Activated CD8-positive, alpha-beta T cell treated with anti-CD3 and anti-CD28 coated beads for 36 hours (primary cell): ENCODE results near the gene PIK3AP1. TPM values are rescaled to one million over a fixed set of nuclear protein-coding genes. Genes with fewer than 3 reads are reported as not detected.

Experiments
- ATAC-seq: fragments of 200-7000 bp; cut with Tn5 transposase; one replicate; pipeline ENCODE4 v1.10.0; 2021; ENCODE audit warnings: mild to moderate bottlenecking, moderate library complexity
- CTCF ChIA-PET: fragments of 350-600 bp; sonication (Branson Sonifier 250); formaldehyde crosslinking; loops from one replicate; lab custom pipeline; 2021; ENCODE audit warnings: antibody characterized with exemption; lab: Charles Lee
- POLR2A ChIA-PET: fragments of 350-600 bp; sonication (Branson Sonifier 250); formaldehyde crosslinking; loops from one replicate; lab custom pipeline; 2021; ENCODE audit warnings: antibody characterized with exemption; lab: Charles Lee
- DNase-seq: peaks from one replicate; pipeline ENCODE4 v3.0.0-alpha.2; 2020
- H3K27ac Mint-ChIP-seq: one replicate; pipeline ENCODE4 v1.8.0; 2021; ENCODE audit warnings: mild to moderate bottlenecking, mixed read lengths
- H3K27me3 Mint-ChIP-seq: one replicate; pipeline ENCODE4 v1.8.0; 2021; ENCODE audit warnings: mixed read lengths
- H3K36me3 Mint-ChIP-seq: one replicate; pipeline ENCODE4 v1.8.0; 2021; ENCODE audit warnings: low read depth, mixed read lengths
- H3K4me1 Mint-ChIP-seq: one replicate; pipeline ENCODE4 v1.8.0; 2021; ENCODE audit warnings: low read depth, mixed read lengths
- H3K4me3 Mint-ChIP-seq: one replicate; pipeline ENCODE4 v1.8.0; 2021; ENCODE audit warnings: mild to moderate bottlenecking, moderate library complexity, mixed read lengths
- H3K9me3 Mint-ChIP-seq: one replicate; pipeline ENCODE4 v1.8.0; 2021; ENCODE audit warnings: mixed read lengths
- CTCF ChIP-seq: fragments of 200-600 bp; IDR thresholded peaks from one replicate; pipeline ENCODE4 v1.8.0; 2022; ENCODE audit warnings: antibody characterized with exemption, mild to moderate bottlenecking
- intact Hi-C: fragments of 100-400 bp; cut with micrococcal nuclease; formaldehyde crosslinking; loops from one replicate; pipeline ENCODE4 v1.10.0; 2022
- total RNA-seq, 2 experiments: library from RNA; stranded (reverse); gene quantifications; one replicate each; pipeline ENCODE4 v1.2.3, GENCODE V29; 2021

The PIK3AP1 gene
- total RNA-seq, 2 experiments from 2014 or later = 4.1 to 4.7 TPM

GRCh38 chr10:96606216-96606615, 114.1 kb downstream of the PIK3AP1 start:
- no peak for TF ChIP-seq CTCF
- H3K36me3 Mint-ChIP-seq = no peaks in the 10 kb centered on the region
- no peak overlapping the region for H3K4me3 Mint-ChIP-seq
- CTCF ChIA-PET = no interaction called here
- H3K9me3 Mint-ChIP-seq = no peaks in the 10 kb centered on the region
- no peak overlapping the region for H3K27ac Mint-ChIP-seq
- peaks cover 9% of the 10 kb centered on the region for H3K4me1 Mint-ChIP-seq
- no peak for DNase-seq
- H3K27me3 Mint-ChIP-seq = no peaks in the 10 kb centered on the region
- POLR2A ChIA-PET = no interaction called here
- intact Hi-C loops = no loop called here
- no peak for ATAC-seq

- H3K27ac Mint-ChIP-seq = no peak overlapping the region
- no peaks in the 10 kb centered on the region for H3K4me1 Mint-ChIP-seq
- TF ChIP-seq CTCF = no peak
- ChIA-PET CTCF (no interaction called here), POLR2A (interaction anchor here (0.5 kb wide), 1 partner anchor 41 kb away, joined by 3 read pairs; no protein-coding TSS in a partner anchor)
- DNase-seq = no peak
- no peaks in the 10 kb centered on the region for H3K27me3 Mint-ChIP-seq
- H3K9me3 Mint-ChIP-seq = no peaks in the 10 kb centered on the region
- intact Hi-C loops = no loop called here
- H3K4me3 Mint-ChIP-seq = no peak overlapping the region
- ATAC-seq = no peak
- no peaks in the 10 kb centered on the region for H3K36me3 Mint-ChIP-seq
Observed at GRCh38 chr10:96600337-96600736, 120.0 kb downstream of the PIK3AP1 start.

GRCh38 chr10:96598846-96599245, 121.5 kb downstream of the PIK3AP1 start:
- H3K27me3 Mint-ChIP-seq = no peaks in the 10 kb centered on the region
- peaks cover 3% of the 10 kb centered on the region for H3K36me3 Mint-ChIP-seq
- H3K27ac Mint-ChIP-seq = no peak overlapping the region
- ATAC-seq (no peak), DNase-seq (no peak)
- no peak for TF ChIP-seq CTCF
- H3K4me3 Mint-ChIP-seq = no peak overlapping the region
- POLR2A ChIA-PET = interaction anchor here (0.5 kb wide), 1 partner anchor 15 kb away, joined by 4 read pairs; no protein-coding TSS in a partner anchor
- H3K4me1 Mint-ChIP-seq = no peaks in the 10 kb centered on the region
- intact Hi-C loops = no loop called here
- CTCF ChIA-PET = no interaction called here
- H3K9me3 Mint-ChIP-seq = no peaks in the 10 kb centered on the region

- Mint-ChIP-seq H3K27ac (no peak overlapping the region), H3K36me3 (peaks cover 3% of the 10 kb centered on the region), H3K27me3 (no peaks in the 10 kb centered on the region), H3K4me3 (no peak overlapping the region), H3K4me1 (peaks cover 4% of the 10 kb centered on the region), H3K9me3 (no peaks in the 10 kb centered on the region)
- intact Hi-C loops = no loop called here
- no peak for DNase-seq
- ChIA-PET CTCF (no interaction called here), POLR2A (no interaction called here)
- no peak for ATAC-seq
- TF ChIP-seq CTCF = no peak
Observed at GRCh38 chr10:96596422-96597407, 123.6 kb downstream of the PIK3AP1 start.

- H3K4me3 Mint-ChIP-seq = no peak overlapping the region
- TF ChIP-seq CTCF = no peak
- no peaks in the 10 kb centered on the region for H3K27me3 Mint-ChIP-seq
- no peaks in the 10 kb centered on the region for H3K9me3 Mint-ChIP-seq
- DNase-seq (no peak), ATAC-seq (no peak)
- ChIA-PET CTCF (no interaction called here), POLR2A (interaction anchor here (0.7 kb wide), 1 partner anchor 9 kb away, joined by 3 read pairs; the partner anchor contains the start of gene TM9SF3)
- intact Hi-C loops = no loop called here
- H3K4me1 Mint-ChIP-seq = peaks cover 6% of the 10 kb centered on the region
- peaks cover 3% of the 10 kb centered on the region for H3K36me3 Mint-ChIP-seq
- H3K27ac Mint-ChIP-seq = no peak overlapping the region
Observed at GRCh38 chr10:96595741-96596140, 124.6 kb downstream of the PIK3AP1 start.
